PC-9 (cell line): ENCODE measurements around the gene GRM7. TPM values are rescaled to one million over a fixed set of nuclear protein-coding genes. Genes with fewer than 3 reads are reported as not detected.

Source experiments
- BruUV-seq: library from RNA; stranded (reverse); fragments of 400-500 nt; replicated peaks from 2 replicates; lab custom pipeline; 2021; lab: Mats Ljungman, UMichigan
- CTCF ChIA-PET: fragments of 300-600 bp; sonication (Branson Sonifier 250); formaldehyde crosslinking; loops from one replicate; lab custom pipeline; 2022; ENCODE audit warnings: antibody characterized with exemption; lab: Charles Lee
- POLR2A ChIA-PET: fragments of 300-600 bp; sonication (Branson Sonifier 250); formaldehyde crosslinking; loops from one replicate; lab custom pipeline; 2022; ENCODE audit warnings: antibody characterized with exemption; ENCODE audit not compliant: unreplicated experiment; lab: Charles Lee
- DNase-seq, 2 experiments: peaks; one replicate each; pipeline versions ENCODE4 v3.0.0 to v3.0.0-alpha.2; 2015 to 2022; ENCODE audit warnings: mixed read lengths in 1 of 2
- H2AFZ ChIP-seq: fragments of 200-600 bp; sonication (generic); 2 replicates; pipeline ENCODE4 v1.8.1; 2017; ENCODE audit warnings: antibody characterized with exemption
- H3F3A ChIP-seq: fragments of 200-600 bp; sonication (generic); 2 replicates; pipeline ENCODE4 v1.8.1; 2017; ENCODE audit warnings: antibody characterized with exemption, mild to moderate bottlenecking, low read depth; ENCODE audit not compliant: insufficient read depth
- H3K27ac ChIP-seq: fragments of 200-600 bp; sonication (generic); 2 replicates; pipeline ENCODE4 v1.6.1; 2016; ENCODE audit warnings: mixed run types
- H3K27me3 ChIP-seq: fragments of 200-600 bp; sonication (generic); 2 replicates; pipeline ENCODE4 v1.6.1; 2016; ENCODE audit warnings: low read depth, mixed run types; ENCODE audit not compliant: insufficient read depth
- H3K36me3 ChIP-seq: fragments of 200-600 bp; sonication (generic); 2 replicates; pipeline ENCODE4 v1.6.1; 2016; ENCODE audit warnings: low read depth, mixed run types
- H3K4me1 ChIP-seq: fragments of 200-600 bp; sonication (generic); replicated peaks from 2 replicates; pipeline ENCODE4 v1.6.1; 2016; ENCODE audit warnings: mixed run types; ENCODE audit not compliant: insufficient read depth
- H3K4me2 ChIP-seq: fragments of 200-600 bp; sonication (generic); 2 replicates; pipeline ENCODE4 v1.6.1; 2017; ENCODE audit warnings: mixed run types
- H3K4me3 ChIP-seq: fragments of 200-600 bp; sonication (generic); 2 replicates; pipeline ENCODE4 v1.6.1; 2016; ENCODE audit warnings: mixed run types
- H3K79me2 ChIP-seq: fragments of 200-600 bp; sonication (generic); 2 replicates; pipeline ENCODE4 v1.6.1; 2017; ENCODE audit warnings: low read depth, mixed run types
- H3K9me2 ChIP-seq: fragments of 200-600 bp; sonication (generic); 2 replicates; pipeline ENCODE4 v1.8.1; 2017; ENCODE audit warnings: mild to moderate bottlenecking; ENCODE audit not compliant: insufficient read depth
- H3K9me3 ChIP-seq: fragments of 200-600 bp; sonication (generic); 2 replicates; pipeline ENCODE4 v1.8.1; 2016; ENCODE audit warnings: low read depth; ENCODE audit not compliant: insufficient read depth
- H4K20me1 ChIP-seq: fragments of 200-600 bp; sonication (generic); 2 replicates; pipeline ENCODE4 v1.8.1; 2017; ENCODE audit not compliant: insufficient read depth
- EZH2 ChIP-seq: fragments of 200-600 bp; sonication (generic); IDR thresholded peaks from 2 replicates; pipeline ENCODE4 v1.8.0; 2017; ENCODE audit warnings: antibody characterized with exemption, low read depth
- intact Hi-C: fragments of 100-400 bp; cut with micrococcal nuclease; formaldehyde crosslinking; loops from one replicate; pipeline ENCODE4 v1.10.0; 2022; ENCODE audit not compliant: unreplicated experiment
- total RNA-seq: library from RNA; stranded (reverse); gene quantifications from 2 replicates; pipeline ENCODE4 v1.2.3, GENCODE V29; 2021
- TF ChIP-seq, protein P1 (sequence below): fragments of 200-600 bp; sonication (generic); conservative IDR thresholded peaks from 2 replicates; pipeline ENCODE4 v1.6.1; 2017; ENCODE audit warnings: mixed run types, antibody characterized with exemption, mild to moderate bottlenecking, moderate library complexity

Gene GRM7
- total RNA-seq, 1 experiment from 2014 or later: not detected

DNA sequence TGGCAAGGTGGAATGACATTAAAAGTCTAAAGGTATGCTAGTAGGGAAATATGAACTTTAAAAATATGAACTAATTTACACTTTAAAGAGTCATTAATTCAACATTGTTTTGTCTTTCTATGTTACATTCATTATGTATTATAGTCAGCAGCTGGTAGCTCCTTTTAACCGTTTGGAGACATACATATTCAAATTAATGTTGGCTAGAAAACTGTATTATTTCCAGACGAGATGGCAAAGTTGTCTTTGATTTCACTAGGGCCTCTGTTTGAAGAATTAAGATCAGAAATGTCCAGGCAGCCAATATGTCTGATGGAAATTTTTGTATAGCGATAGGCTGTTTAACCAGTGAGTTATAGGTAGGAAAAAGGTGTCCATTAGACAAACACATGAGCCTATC lies 817.6 kb downstream of the GRM7 start:
- no peaks in the 10 kb centered on the region for H3K79me2 ChIP-seq
- intact Hi-C loops: no loop called here
- no peak overlapping the region for H3K4me3 ChIP-seq
- no peaks in the 10 kb centered on the region for H3K9me2 ChIP-seq
- H4K20me1 ChIP-seq: peaks cover 3% of the 10 kb centered on the region; the same call in 1 of the 2 replicates
- no peak overlapping the region for H3K4me2 ChIP-seq
- H3F3A ChIP-seq: no peaks in the 10 kb centered on the region
- H3K36me3 ChIP-seq: no peaks in the 10 kb centered on the region
- no peak for TF ChIP-seq EZH2
- TF ChIP-seq, protein P1, sequence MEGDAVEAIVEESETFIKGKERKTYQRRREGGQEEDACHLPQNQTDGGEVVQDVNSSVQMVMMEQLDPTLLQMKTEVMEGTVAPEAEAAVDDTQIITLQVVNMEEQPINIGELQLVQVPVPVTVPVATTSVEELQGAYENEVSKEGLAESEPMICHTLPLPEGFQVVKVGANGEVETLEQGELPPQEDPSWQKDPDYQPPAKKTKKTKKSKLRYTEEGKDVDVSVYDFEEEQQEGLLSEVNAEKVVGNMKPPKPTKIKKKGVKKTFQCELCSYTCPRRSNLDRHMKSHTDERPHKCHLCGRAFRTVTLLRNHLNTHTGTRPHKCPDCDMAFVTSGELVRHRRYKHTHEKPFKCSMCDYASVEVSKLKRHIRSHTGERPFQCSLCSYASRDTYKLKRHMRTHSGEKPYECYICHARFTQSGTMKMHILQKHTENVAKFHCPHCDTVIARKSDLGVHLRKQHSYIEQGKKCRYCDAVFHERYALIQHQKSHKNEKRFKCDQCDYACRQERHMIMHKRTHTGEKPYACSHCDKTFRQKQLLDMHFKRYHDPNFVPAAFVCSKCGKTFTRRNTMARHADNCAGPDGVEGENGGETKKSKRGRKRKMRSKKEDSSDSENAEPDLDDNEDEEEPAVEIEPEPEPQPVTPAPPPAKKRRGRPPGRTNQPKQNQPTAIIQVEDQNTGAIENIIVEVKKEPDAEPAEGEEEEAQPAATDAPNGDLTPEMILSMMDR: no peak
- CTCF ChIA-PET: no interaction called here
- no peak for DNase-seq
- no peaks in the 10 kb centered on the region for H3K4me1 ChIP-seq
- POLR2A ChIA-PET: no interaction called here
- H2AFZ ChIP-seq: no peak overlapping the region
- H3K9me3 ChIP-seq: no peaks in the 10 kb centered on the region
- no TSS peak for BruUV-seq
- no peak overlapping the region for H3K27ac ChIP-seq
- H3K27me3 ChIP-seq: no peaks in the 10 kb centered on the region

GRCh38 chr3:7682822-7683229 lies 821.9 kb downstream of the GRM7 start:
- Histone ChIP-seq H3K4me2 (no peak overlapping the region), H3K36me3 (no peaks in the 10 kb centered on the region), H2AFZ (0 out of 2 replicates have a peak overlapping the region, but pooled peaks have one; percentile 46), H3K79me2 (no peaks in the 10 kb centered on the region), H3K27me3 (no peaks in the 10 kb centered on the region), H3K27ac (no peak overlapping the region), H3K4me1 (no peaks in the 10 kb centered on the region), H3K9me2 (no peaks in the 10 kb centered on the region), H4K20me1 (peaks cover under 1% of the 10 kb centered on the region; the same call in 1 of the 2 replicates), H3K4me3 (no peak overlapping the region), H3K9me3 (no peaks in the 10 kb centered on the region), H3F3A (no peaks in the 10 kb centered on the region)
- no TSS peak for BruUV-seq
- intact Hi-C loops: no loop called here
- CTCF ChIA-PET: no interaction called here
- POLR2A ChIA-PET: no interaction called here
- DNase-seq: no peak
- TF ChIP-seq, protein P1: no peak
- no peak for TF ChIP-seq EZH2

DNA sequence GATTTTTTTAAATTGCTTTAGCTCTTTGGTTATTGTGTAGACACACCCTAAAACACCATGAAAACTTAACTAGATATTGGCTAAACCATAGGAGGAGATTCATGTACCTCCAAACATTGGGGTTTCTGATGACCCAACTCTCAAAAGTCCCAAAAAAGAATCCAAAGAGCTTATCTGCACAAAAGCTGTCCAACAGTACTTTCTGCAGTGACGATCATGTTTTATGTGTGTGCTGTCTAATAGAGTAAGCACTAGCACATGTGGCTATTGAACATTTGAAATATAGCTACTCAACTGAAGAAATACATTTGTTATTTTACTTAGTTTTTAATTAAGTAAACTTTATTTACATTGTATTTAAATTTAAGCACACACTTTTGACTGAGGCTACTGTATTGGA lies 822.5 kb downstream of the GRM7 start:
- no peak overlapping the region for H3K27ac ChIP-seq
- CTCF ChIA-PET: no interaction called here
- no peaks in the 10 kb centered on the region for H3F3A ChIP-seq
- no TSS peak for BruUV-seq
- H3K27me3 ChIP-seq: no peaks in the 10 kb centered on the region
- H3K4me1 ChIP-seq: no peaks in the 10 kb centered on the region
- H3K9me3 ChIP-seq: no peaks in the 10 kb centered on the region
- DNase-seq: no peak
- H3K4me3 ChIP-seq: no peak overlapping the region
- H3K36me3 ChIP-seq: no peaks in the 10 kb centered on the region
- H2AFZ ChIP-seq: no peak overlapping the region
- POLR2A ChIA-PET: no interaction called here
- intact Hi-C loops: no loop called here
- no peaks in the 10 kb centered on the region for H3K79me2 ChIP-seq
- no peak for TF ChIP-seq EZH2
- TF ChIP-seq, protein P1: no peak
- H4K20me1 ChIP-seq: no peaks in the 10 kb centered on the region
- H3K4me2 ChIP-seq: no peak overlapping the region
- H3K9me2 ChIP-seq: no peaks in the 10 kb centered on the region
